DND-41 (cell line): ENCODE measurements around the gene HKDC1.

Source experiments
- CTCF ChIP-seq: IDR thresholded peaks from 2 replicates; pipeline ENCODE4 v1.5.1; 2012; ENCODE audit warnings: borderline replicate concordance, low read length, moderate library complexity, mild to moderate bottlenecking; ENCODE audit not compliant: poor library complexity, severe bottlenecking; ENCODE audit errors: extremely low read depth
- EZH2 ChIP-seq: IDR thresholded peaks from 3 replicates; pipeline ENCODE4 v1.6.1; 2012; ENCODE audit warnings: borderline replicate concordance, low read depth, mild to moderate bottlenecking, moderate library complexity, low read length, inconsistent platforms; ENCODE audit not compliant: severe bottlenecking

GRCh38 chr10:69254877-69255276 is 34.7 kb downstream of the HKDC1 start:
- no peak for TF ChIP-seq CTCF
- no peak for TF ChIP-seq EZH2
